ENCODE results near the gene B9D2. TPM values are rescaled to one million over a fixed set of nuclear protein-coding genes. Genes with fewer than 3 reads are reported as not detected.
A peak's percentile ranks its signal among the peaks of the same experiment; 100 is the strongest.
"Not testable (repeated sequence)": the region's sequence is repeated elsewhere in the genome, so short reads cannot be mapped to it uniquely, and the experiment has no call there.

The B9D2 gene
- total RNA-seq, 4 donors from 2014 or later = 1.7 to 3.7 (median 2.5) TPM

GRCh38 chr19:41384351-41384750, 20.4 kb upstream of the B9D2 start:
- DNase-seq (ENCODE audit: low spot score in 2 of 2) = no peak
- no peak overlapping the region for H3K4me3 ChIP-seq (ENCODE audit: low read depth, poor library complexity, severe bottlenecking)
- intact Hi-C loops (cut with DNase I; ENCODE audit: low total_unique reads) = no loop called here
- WGBS, 2 donors = 75 to 90% methylated on average over 5 of the region's 5 CpGs
- TF ChIP-seq CTCF (IDR thresholded peaks at IDR 0.05) = no peak
- TF ChIP-seq POLR2A (IDR thresholded peaks at IDR 0.05) = no peak

- intact Hi-C loops (cut with DNase I; ENCODE audit: low total_unique reads); DNase-seq (ENCODE audit: low spot score in 2 of 2); H3K4me3 ChIP-seq (ENCODE audit: low read depth, poor library complexity, severe bottlenecking): not testable (repeated sequence)
- WGBS, 2 donors = 93 to 94% methylated on average over 8 of the region's 8 CpGs
These were observed 17.6 kb upstream of the B9D2 start for GRCh38 chr19:41381536-41381935.

- WGBS, 2 donors = 70 to 72% methylated on average over 9 of the region's 9 CpGs
- intact Hi-C loops (cut with DNase I; ENCODE audit: low total_unique reads) = no loop called here
- H3K4me3 ChIP-seq (ENCODE audit: low read depth, poor library complexity, severe bottlenecking) = no peak overlapping the region
- TF ChIP-seq CTCF (IDR thresholded peaks at IDR 0.05) (no peak), POLR2A (IDR thresholded peaks at IDR 0.05) (no peak)
- no peak for DNase-seq (ENCODE audit: low spot score in 2 of 2)
These were observed 14.2 kb upstream of the B9D2 start for GRCh38 chr19:41377977-41378709.

- intact Hi-C loops (cut with DNase I; ENCODE audit: low total_unique reads) = no loop called here
- TF ChIP-seq CTCF (IDR thresholded peaks at IDR 0.05) = no peak
- TF ChIP-seq POLR2A (IDR thresholded peaks at IDR 0.05) = no peak
- peak overlapping the region; percentile 54 for H3K4me3 ChIP-seq (ENCODE audit: low read depth, poor library complexity, severe bottlenecking)
- 44 to 48% methylated on average over 8 of the region's 8 CpGs for WGBS, 2 donors
- DNase-seq (ENCODE audit: low spot score in 2 of 2) = no peak
These were observed 13.0 kb upstream of the B9D2 start for GRCh38 chr19:41376998-41377365.

- intact Hi-C loops (cut with DNase I; ENCODE audit: low total_unique reads) = no loop called here
- peak in 1 of 2 donors; percentile 91 for DNase-seq (ENCODE audit: low spot score in 2 of 2)
- TF ChIP-seq CTCF (IDR thresholded peaks at IDR 0.05) = no peak
- no peak for TF ChIP-seq POLR2A (IDR thresholded peaks at IDR 0.05)
- 2 to 5% methylated on average over 37 to 40 of the region's 47 CpGs for WGBS, 2 donors
- peak within 1 kb of the TSS; percentile 54 for H3K4me3 ChIP-seq (ENCODE audit: low read depth, poor library complexity, severe bottlenecking)
These were observed 12.5 kb upstream of the B9D2 start, which contains the start of gene TMEM91 for GRCh38 chr19:41376241-41376997. TMEM91 (plus strand) TSS chr19:41376533; CDS start chr19:41378310, 1,777 bp downstream.

- peak in 1 of 2 donors; percentile 93 for DNase-seq (ENCODE audit: low spot score in 2 of 2)
- 9 to 32% methylated on average over 12 of the region's 12 CpGs for WGBS, 2 donors
- intact Hi-C loops (cut with DNase I; ENCODE audit: low total_unique reads) = no loop called here
- TF ChIP-seq CTCF (IDR thresholded peaks at IDR 0.05) (no peak), POLR2A (IDR thresholded peaks at IDR 0.05) (no peak)
- no peak overlapping the region for H3K4me3 ChIP-seq (ENCODE audit: low read depth, poor library complexity, severe bottlenecking)
These were observed 10.0 kb upstream of the B9D2 start for GRCh38 chr19:41373993-41374392.
